OCI-LY3 (cell line): Measurements from ENCODE around the gene HSD11B2.

ENCODE experiments used
- CTCF ChIP-seq: fragments of 200-600, 300-600 bp; sonication (generic); IDR thresholded peaks from 2 replicates; pipeline ENCODE4 v1.5.1; 2014; ENCODE audit warnings: antibody characterized with exemption, low read length, low read depth
- EZH2phosphoT487 ChIP-seq: fragments of 200-600 bp; shearing (Covaris generic); IDR thresholded peaks from 2 replicates; pipeline ENCODE4 v1.6.1; 2018; ENCODE audit warnings: antibody characterized with exemption, mixed run types, low read depth

GRCh38 chr16:67447508-67448076 is 16.7 kb downstream of the HSD11B2 start:
- TF ChIP-seq CTCF (peak; percentile 80), EZH2phosphoT487 (no peak)
